ENCODE data around the gene P2RY1.

DNA sequence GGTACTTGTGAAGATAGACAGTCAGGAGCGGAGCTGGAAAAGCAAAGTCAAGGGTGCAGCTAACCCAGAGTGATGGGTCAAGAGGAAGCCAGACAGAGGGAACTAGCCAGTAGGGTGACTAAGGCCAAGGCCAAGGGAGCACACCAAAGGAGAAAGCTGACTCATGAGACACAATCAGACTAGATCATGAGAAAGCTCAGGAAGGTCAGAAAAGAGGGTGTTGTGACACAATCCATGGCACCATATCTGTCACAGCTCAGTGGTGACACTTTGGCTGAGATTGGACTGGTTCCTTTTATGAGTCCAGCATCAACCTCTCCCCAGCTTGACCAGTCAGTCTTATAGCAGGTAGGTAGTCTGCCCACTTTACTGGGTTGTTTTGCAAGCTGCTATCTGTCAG is 22.2 kb downstream of the P2RY1 start:
- no peak for TF ChIP-seq CTCF (IDR thresholded peaks at IDR 0.05; ENCODE audit: borderline replicate concordance, extremely low read depth, low read length, poor library complexity, severe bottlenecking)
- TF ChIP-seq EZH2 (IDR thresholded peaks at IDR 0.05; ENCODE audit: borderline replicate concordance, low read depth, low read length, severe bottlenecking), result no peak

Data from DND-41 (cell line).